GM19043 (cell line): ENCODE measurements around the gene OR6Q1.

ENCODE experiments used
- ATAC-seq: cut with Tn5 transposase; IDR thresholded peaks from one replicate; pipeline ENCODE4 v1.9.1; 2021; ENCODE audit warnings: low read depth; ENCODE audit not compliant: unreplicated experiment

Gene OR6Q1

GRCh38 chr11:58055806-58056401 is 25.2 kb downstream of the OR6Q1 start:
- ATAC-seq = no peak

GRCh38 chr11:58057481-58057880 is 26.7 kb downstream of the OR6Q1 start:
- no peak for ATAC-seq

- no peak for ATAC-seq
These were observed 27.7 kb downstream of the OR6Q1 start for GRCh38 chr11:58058276-58059006.

- no peak for ATAC-seq
These were observed 28.2 kb downstream of the OR6Q1 start for GRCh38 chr11:58059007-58059350.

GRCh38 chr11:58060535-58060934 is 29.8 kb downstream of the OR6Q1 start:
- ATAC-seq = no peak

- ATAC-seq = no peak
These were observed 30.4 kb downstream of the OR6Q1 start for GRCh38 chr11:58060939-58061672.

GRCh38 chr11:58061813-58062212 is 31.1 kb downstream of the OR6Q1 start:
- ATAC-seq = no peak

GRCh38 chr11:58067685-58068084 is 36.9 kb downstream of the OR6Q1 start:
- ATAC-seq = no peak

- no peak for ATAC-seq
These were observed 37.9 kb downstream of the OR6Q1 start for GRCh38 chr11:58068655-58069054.

- ATAC-seq = no peak
These were observed 39.8 kb downstream of the OR6Q1 start for GRCh38 chr11:58070585-58070984.

- no peak for ATAC-seq
These were observed 45.0 kb downstream of the OR6Q1 start for GRCh38 chr11:58075781-58076180.
